ENCODE data around the gene AP3M1. TPM values are rescaled to one million over a fixed set of nuclear protein-coding genes. Genes with fewer than 3 reads are reported as not detected.

The AP3M1 gene
- total RNA-seq, 4 donors from 2014 or later = 19.7 to 24.7 (median 21.1) TPM

GRCh38 chr10:74163319-74164068, 12.9 kb upstream of the AP3M1 start:
- WGBS = 69% methylated on average over 3 of the region's 3 CpGs
- Histone ChIP-seq H3K4me3 (no peak overlapping the region), H3K27me3 (no peaks in the 10 kb centered on the region), H3K27ac (no peak overlapping the region), H3K36me3 (no peaks in the 10 kb centered on the region), H3K4me1 (no peaks in the 10 kb centered on the region), H3K9me3 (no peaks in the 10 kb centered on the region)
- TF ChIP-seq EP300 (IDR thresholded peaks at IDR 0.05) = no peak
- DNase-seq (ENCODE audit: low spot score in 2 of 2) = no peak

GRCh38 chr10:74160013-74160412, 9.4 kb upstream of the AP3M1 start:
- DNase-seq (ENCODE audit: low spot score in 2 of 2) = no peak
- TF ChIP-seq EP300 (IDR thresholded peaks at IDR 0.05) (no peak), POLR2AphosphoS5 (IDR thresholded peaks at IDR 0.05) (no peak), POLR2A (IDR thresholded peaks at IDR 0.05) (no peak)
- TF ChIP-seq, protein P1, sequence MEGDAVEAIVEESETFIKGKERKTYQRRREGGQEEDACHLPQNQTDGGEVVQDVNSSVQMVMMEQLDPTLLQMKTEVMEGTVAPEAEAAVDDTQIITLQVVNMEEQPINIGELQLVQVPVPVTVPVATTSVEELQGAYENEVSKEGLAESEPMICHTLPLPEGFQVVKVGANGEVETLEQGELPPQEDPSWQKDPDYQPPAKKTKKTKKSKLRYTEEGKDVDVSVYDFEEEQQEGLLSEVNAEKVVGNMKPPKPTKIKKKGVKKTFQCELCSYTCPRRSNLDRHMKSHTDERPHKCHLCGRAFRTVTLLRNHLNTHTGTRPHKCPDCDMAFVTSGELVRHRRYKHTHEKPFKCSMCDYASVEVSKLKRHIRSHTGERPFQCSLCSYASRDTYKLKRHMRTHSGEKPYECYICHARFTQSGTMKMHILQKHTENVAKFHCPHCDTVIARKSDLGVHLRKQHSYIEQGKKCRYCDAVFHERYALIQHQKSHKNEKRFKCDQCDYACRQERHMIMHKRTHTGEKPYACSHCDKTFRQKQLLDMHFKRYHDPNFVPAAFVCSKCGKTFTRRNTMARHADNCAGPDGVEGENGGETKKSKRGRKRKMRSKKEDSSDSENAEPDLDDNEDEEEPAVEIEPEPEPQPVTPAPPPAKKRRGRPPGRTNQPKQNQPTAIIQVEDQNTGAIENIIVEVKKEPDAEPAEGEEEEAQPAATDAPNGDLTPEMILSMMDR (IDR thresholded peaks at IDR 0.05) = no peak
- Histone ChIP-seq H3K4me3 (no peak overlapping the region), H3K27me3 (no peaks in the 10 kb centered on the region), H3K4me1 (no peaks in the 10 kb centered on the region), H3K36me3 (no peaks in the 10 kb centered on the region), H3K9me3 (no peaks in the 10 kb centered on the region), H3K27ac (no peak overlapping the region)
- 93% methylated on average over 3 of the region's 3 CpGs for WGBS

- 46% methylated on average over 2 of the region's 2 CpGs for WGBS
- Histone ChIP-seq H3K4me1 (peaks cover 21% of the 10 kb centered on the region), H3K36me3 (no peaks in the 10 kb centered on the region), H3K27me3 (no peaks in the 10 kb centered on the region), H3K4me3 (no peak overlapping the region), H3K27ac (no peak overlapping the region), H3K9me3 (no peaks in the 10 kb centered on the region)
- no peak for DNase-seq (ENCODE audit: low spot score in 2 of 2)
- TF ChIP-seq POLR2A (IDR thresholded peaks at IDR 0.05) (no peak), POLR2AphosphoS5 (IDR thresholded peaks at IDR 0.05) (no peak), EP300 (IDR thresholded peaks at IDR 0.05) (no peak)
- TF ChIP-seq, protein P1 (IDR thresholded peaks at IDR 0.05) = no peak
Observed at GRCh38 chr10:74156919-74157289, 6.3 kb upstream of the AP3M1 start.

GRCh38 chr10:74153676-74154075, 3.0 kb upstream of the AP3M1 start:
- Histone ChIP-seq H3K27ac (peak overlapping the region; percentile 7), H3K4me3 (no peak overlapping the region), H3K27me3 (no peaks in the 10 kb centered on the region), H3K4me1 (peaks cover 34% of the 10 kb centered on the region), H3K9me3 (no peaks in the 10 kb centered on the region), H3K36me3 (no peaks in the 10 kb centered on the region)
- WGBS = 46% methylated on average over 4 of the region's 4 CpGs
- no peak for TF ChIP-seq EP300 (IDR thresholded peaks at IDR 0.05)
- TF ChIP-seq, protein P1 (IDR thresholded peaks at IDR 0.05) = no peak
- no peak for TF ChIP-seq POLR2AphosphoS5 (IDR thresholded peaks at IDR 0.05)
- no peak for TF ChIP-seq POLR2A (IDR thresholded peaks at IDR 0.05)
- DNase-seq (ENCODE audit: low spot score in 2 of 2) = no peak

DNA sequence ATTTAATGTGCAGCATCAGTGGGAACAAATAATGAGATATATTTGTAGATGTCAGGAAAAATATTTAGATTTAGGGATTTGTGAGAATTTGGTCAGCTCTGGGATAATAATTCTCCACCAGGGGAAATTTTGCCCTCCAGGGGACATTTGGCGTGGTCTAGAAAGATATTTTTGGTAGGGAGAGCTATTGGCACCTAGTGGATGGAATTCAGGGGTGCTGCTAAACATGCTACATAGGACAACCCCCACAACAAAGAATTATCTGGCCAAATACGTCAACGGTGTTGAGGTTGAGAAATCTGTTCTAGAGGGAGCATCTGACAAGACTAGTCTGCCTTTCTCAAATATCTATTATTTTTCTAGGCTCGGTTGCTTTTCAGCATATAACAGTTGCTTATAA, 2.5 kb upstream of the AP3M1 start:
- peak overlapping the region; percentile 7 for H3K27ac ChIP-seq
- H3K36me3 ChIP-seq = no peaks in the 10 kb centered on the region
- no peaks in the 10 kb centered on the region for H3K9me3 ChIP-seq
- H3K4me3 ChIP-seq = no peak overlapping the region
- TF ChIP-seq, protein P1 (IDR thresholded peaks at IDR 0.05) = peak in 1 of 2 donors; percentile 22
- TF ChIP-seq EP300 (IDR thresholded peaks at IDR 0.05) = no peak
- WGBS = 29% methylated on average over 4 of the region's 4 CpGs
- peaks cover 38% of the 10 kb centered on the region for H3K4me1 ChIP-seq
- no peak for DNase-seq (ENCODE audit: low spot score in 2 of 2)
- H3K27me3 ChIP-seq = no peaks in the 10 kb centered on the region

All from suprapubic skin (tissue), 4 donors.